NCI-H526 (cell line): ENCODE measurements around the gene TPST2.

Experiments used
- DNase-seq, 2 experiments: peaks; one replicate each; lab custom pipeline; 2025; lab: John Stamatoyannopoulos, UW

The TPST2 gene

GRCh38 chr22:26580240-26580962 lies 9.5 kb downstream of the TPST2 start:
- DNase-seq = no peak

GRCh38 chr22:26579331-26579886 lies 10.5 kb downstream of the TPST2 start:
- DNase-seq = no peak

- no peak for DNase-seq
Observed at GRCh38 chr22:26577081-26577480, 12.9 kb downstream of the TPST2 start.

GRCh38 chr22:26576026-26576680 lies 13.8 kb downstream of the TPST2 start:
- DNase-seq = no peak

- DNase-seq = no peak
Observed at GRCh38 chr22:26574001-26574723, 15.8 kb downstream of the TPST2 start.

GRCh38 chr22:26573026-26573662 lies 16.8 kb downstream of the TPST2 start:
- no peak for DNase-seq

GRCh38 chr22:26570864-26571525 lies 18.9 kb downstream of the TPST2 start:
- DNase-seq = no peak

GRCh38 chr22:26570115-26570514 lies 19.8 kb downstream of the TPST2 start:
- no peak for DNase-seq

- peak in 1 of 2 experiments; percentile 22 for DNase-seq
Observed at GRCh38 chr22:26568207-26568706, 21.7 kb downstream of the TPST2 start.

GRCh38 chr22:26567610-26568009 lies 22.3 kb downstream of the TPST2 start:
- no peak for DNase-seq

- DNase-seq = no peak
Observed at GRCh38 chr22:26566994-26567393, 22.9 kb downstream of the TPST2 start.

GRCh38 chr22:26565889-26566288 lies 24.0 kb downstream of the TPST2 start:
- no peak for DNase-seq

- peak in 1 of 2 experiments; percentile 13 for DNase-seq
Observed at GRCh38 chr22:26565181-26565580, 24.8 kb downstream of the TPST2 start.

GRCh38 chr22:26564672-26565071 lies 25.3 kb downstream of the TPST2 start:
- no peak for DNase-seq

- no peak for DNase-seq
Observed at GRCh38 chr22:26564181-26564580, 25.8 kb downstream of the TPST2 start.

GRCh38 chr22:26563022-26563421 lies 26.9 kb downstream of the TPST2 start:
- no peak for DNase-seq

- no peak for DNase-seq
Observed at GRCh38 chr22:26561756-26562417, 28.0 kb downstream of the TPST2 start.

GRCh38 chr22:26559961-26560575 lies 29.9 kb downstream of the TPST2 start:
- DNase-seq = no peak

GRCh38 chr22:26558248-26558895 lies 31.6 kb downstream of the TPST2 start:
- DNase-seq = no peak

GRCh38 chr22:26556904-26557303 lies 33.0 kb downstream of the TPST2 start:
- DNase-seq = no peak
